Tibial artery (tissue), 4 donors: ENCODE results near the gene CCDC43.
"Not testable (repeated sequence)": the region's sequence is repeated elsewhere in the genome, so short reads cannot be mapped to it uniquely, and the experiment has no call there.

Experiments used
- DNase-seq, 2 donors: peaks; one replicate each; pipeline ENCODE4 v3.0.0-alpha.2; 2019
- H3K27ac ChIP-seq, 2 donors: fragments of 200-600 bp; sonication (generic) in 1 of 2; 1 replicate in 1 of 2; 2 replicates in 1 of 2; pipeline ENCODE4 v1.5.1; 2018 to 2019; ENCODE audit warnings: mild to moderate bottlenecking in 1 of 2
- H3K27me3 ChIP-seq, 2 donors: fragments of 200-600 bp; sonication (generic) in 1 of 2; one replicate each; pipeline versions ENCODE4 v1.5.1 to v1.6.0; 2016 to 2019
- H3K36me3 ChIP-seq, 3 donors: fragments of 200-600 bp; sonication (generic) in 2 of 3; one replicate each; pipeline ENCODE4 v1.5.1; 2016 to 2019; ENCODE audit warnings: mild to moderate bottlenecking in 2 of 3
- H3K4me1 ChIP-seq, 4 donors: fragments of 200-600 bp; sonication (generic) in 2 of 4; 1 replicate in 3 of 4; 2 replicates in 1 of 4; pipeline ENCODE4 v1.5.1; 2016 to 2019
- H3K4me3 ChIP-seq, 2 donors: fragments of 200-600 bp; sonication (generic) in 1 of 2; 1 replicate in 1 of 2; 2 replicates in 1 of 2; pipeline ENCODE4 v1.5.1; 2018 to 2019; ENCODE audit warnings: mild to moderate bottlenecking in 2 of 2
- H3K9me3 ChIP-seq, 3 donors: fragments of 200-600 bp; sonication (generic) in 1 of 3; one replicate each; pipeline ENCODE4 v1.5.1; 2016 to 2019
- intact Hi-C: fragments of 100-400 bp; cut with DNase I; formaldehyde crosslinking; loops from one replicate; pipeline ENCODE4 v1.15.0; 2023; ENCODE audit warnings: low total_unique reads
- TF ChIP-seq, protein P1 (sequence below), 2 experiments: fragments of 200-600 bp in 1 of 2; fragments of 450-650 bp in 1 of 2; IDR thresholded peaks; one replicate each; pipeline ENCODE4 v1.5.1; 2017 to 2019; ENCODE audit warnings: antibody characterized with exemption in 2 of 2, mild to moderate bottlenecking in 1 of 2, moderate library complexity in 1 of 2

The CCDC43 gene, protein sequence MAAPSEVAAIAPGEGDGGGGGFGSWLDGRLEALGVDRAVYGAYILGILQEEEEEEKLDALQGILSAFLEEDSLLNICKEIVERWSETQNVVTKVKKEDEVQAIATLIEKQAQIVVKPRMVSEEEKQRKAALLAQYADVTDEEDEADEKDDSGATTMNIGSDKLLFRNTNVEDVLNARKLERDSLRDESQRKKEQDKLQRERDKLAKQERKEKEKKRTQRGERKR

DNA sequence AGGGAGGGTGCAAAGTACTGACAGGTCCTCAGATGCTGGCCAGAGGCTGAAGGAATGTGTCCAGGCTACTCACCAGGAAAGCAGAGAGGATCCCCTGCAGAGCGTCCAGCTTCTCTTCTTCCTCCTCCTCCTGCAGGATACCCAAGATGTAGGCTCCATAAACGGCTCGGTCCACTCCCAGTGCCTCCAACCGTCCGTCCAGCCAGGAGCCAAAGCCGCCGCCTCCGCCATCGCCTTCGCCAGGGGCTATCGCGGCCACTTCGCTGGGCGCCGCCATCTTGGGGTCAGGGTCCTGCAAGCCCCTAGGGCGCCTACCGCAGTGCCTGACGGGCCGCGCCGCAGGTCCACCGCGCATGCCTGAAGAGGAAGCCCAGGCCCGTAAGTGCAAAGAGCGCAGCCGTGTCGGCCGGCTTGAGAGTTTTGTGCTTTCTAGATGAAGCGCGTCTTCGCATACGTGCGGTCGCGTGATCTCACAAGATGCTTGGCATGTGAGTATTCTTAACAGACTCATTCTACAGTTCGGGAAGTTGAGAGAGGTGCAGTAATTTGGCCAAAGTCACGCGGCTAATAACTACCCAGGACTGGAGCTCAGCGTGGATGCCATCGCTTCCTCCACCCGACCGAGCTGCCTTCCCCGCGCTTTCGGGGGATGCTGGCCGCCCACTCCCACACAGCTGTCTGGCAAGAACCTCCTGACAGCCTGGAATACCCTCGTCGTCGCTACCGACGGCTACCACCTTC, at the start of gene CCDC43:
Gene CCDC43, minus strand, starts transcription at position 300 of the 741 bp plus-strand sequence. Its CDS starts 23 bp downstream, at position 277.
- intact Hi-C loops: no loop called here
- H3K4me3 ChIP-seq: peak within 1 kb of the TSS; percentile 72 to 73
- H3K27ac ChIP-seq: peak within 1 kb of the TSS; percentile 83 to 84
- no peaks in the 10 kb centered on the region for H3K9me3 ChIP-seq
- peak; percentile 86 to 91 for DNase-seq
- TF ChIP-seq, protein P1, sequence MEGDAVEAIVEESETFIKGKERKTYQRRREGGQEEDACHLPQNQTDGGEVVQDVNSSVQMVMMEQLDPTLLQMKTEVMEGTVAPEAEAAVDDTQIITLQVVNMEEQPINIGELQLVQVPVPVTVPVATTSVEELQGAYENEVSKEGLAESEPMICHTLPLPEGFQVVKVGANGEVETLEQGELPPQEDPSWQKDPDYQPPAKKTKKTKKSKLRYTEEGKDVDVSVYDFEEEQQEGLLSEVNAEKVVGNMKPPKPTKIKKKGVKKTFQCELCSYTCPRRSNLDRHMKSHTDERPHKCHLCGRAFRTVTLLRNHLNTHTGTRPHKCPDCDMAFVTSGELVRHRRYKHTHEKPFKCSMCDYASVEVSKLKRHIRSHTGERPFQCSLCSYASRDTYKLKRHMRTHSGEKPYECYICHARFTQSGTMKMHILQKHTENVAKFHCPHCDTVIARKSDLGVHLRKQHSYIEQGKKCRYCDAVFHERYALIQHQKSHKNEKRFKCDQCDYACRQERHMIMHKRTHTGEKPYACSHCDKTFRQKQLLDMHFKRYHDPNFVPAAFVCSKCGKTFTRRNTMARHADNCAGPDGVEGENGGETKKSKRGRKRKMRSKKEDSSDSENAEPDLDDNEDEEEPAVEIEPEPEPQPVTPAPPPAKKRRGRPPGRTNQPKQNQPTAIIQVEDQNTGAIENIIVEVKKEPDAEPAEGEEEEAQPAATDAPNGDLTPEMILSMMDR (IDR thresholded peaks at IDR 0.05): no peak
- no peaks in the 10 kb centered on the region for H3K27me3 ChIP-seq
- peaks cover 0 to under 1% (median 0%) of the 10 kb centered on the region in 3 donors for H3K36me3 ChIP-seq
- H3K4me1 ChIP-seq: peaks cover 0 to 22% (median 17%) of the 10 kb centered on the region in 4 donors

DNA sequence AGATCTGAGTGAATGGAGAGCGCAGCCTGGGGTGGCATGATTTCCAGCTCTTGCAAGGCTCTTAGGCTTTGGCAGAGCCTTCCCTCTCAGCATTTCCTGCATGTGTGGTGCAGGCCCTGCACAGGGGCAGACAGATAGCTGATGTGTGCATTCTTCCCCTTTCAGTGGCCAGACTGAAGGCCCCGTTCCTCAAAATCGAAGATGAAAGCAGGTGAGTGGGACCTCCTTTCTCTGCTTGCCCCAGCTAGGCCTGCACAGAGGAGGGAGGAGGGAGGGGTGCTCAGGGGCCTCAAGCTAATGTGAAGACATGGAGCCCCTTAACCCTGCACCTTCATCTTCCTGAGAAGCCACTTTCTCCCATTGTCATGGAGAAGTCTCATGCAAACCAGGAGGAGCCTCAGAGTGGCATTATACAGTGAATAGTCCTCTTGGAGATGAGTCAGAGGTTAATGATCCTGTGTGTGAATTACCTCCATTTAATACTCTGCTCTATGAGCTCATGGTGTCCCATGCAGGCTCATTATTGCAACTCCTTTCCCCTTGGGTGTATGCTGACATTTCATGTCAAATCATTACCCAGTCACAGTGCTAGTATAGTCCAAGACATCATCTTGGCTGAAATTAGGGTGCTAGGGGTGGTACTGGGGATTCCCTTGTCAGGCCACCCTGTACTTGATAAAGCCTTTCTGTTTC, 48.8 kb upstream of the CCDC43 start:
- Histone ChIP-seq H3K9me3 (no peaks in the 10 kb centered on the region), H3K27ac (no peak overlapping the region), H3K27me3 (no peaks in the 10 kb centered on the region), H3K4me1 (no peaks in the 10 kb centered on the region), H3K36me3 (peaks cover 0 to 25% (median 5%) of the 10 kb centered on the region in 3 donors), H3K4me3 (no peak overlapping the region)
- intact Hi-C loops: no loop called here
- TF ChIP-seq, protein P1 (IDR thresholded peaks at IDR 0.05): no peak
- no peak for DNase-seq

DNA sequence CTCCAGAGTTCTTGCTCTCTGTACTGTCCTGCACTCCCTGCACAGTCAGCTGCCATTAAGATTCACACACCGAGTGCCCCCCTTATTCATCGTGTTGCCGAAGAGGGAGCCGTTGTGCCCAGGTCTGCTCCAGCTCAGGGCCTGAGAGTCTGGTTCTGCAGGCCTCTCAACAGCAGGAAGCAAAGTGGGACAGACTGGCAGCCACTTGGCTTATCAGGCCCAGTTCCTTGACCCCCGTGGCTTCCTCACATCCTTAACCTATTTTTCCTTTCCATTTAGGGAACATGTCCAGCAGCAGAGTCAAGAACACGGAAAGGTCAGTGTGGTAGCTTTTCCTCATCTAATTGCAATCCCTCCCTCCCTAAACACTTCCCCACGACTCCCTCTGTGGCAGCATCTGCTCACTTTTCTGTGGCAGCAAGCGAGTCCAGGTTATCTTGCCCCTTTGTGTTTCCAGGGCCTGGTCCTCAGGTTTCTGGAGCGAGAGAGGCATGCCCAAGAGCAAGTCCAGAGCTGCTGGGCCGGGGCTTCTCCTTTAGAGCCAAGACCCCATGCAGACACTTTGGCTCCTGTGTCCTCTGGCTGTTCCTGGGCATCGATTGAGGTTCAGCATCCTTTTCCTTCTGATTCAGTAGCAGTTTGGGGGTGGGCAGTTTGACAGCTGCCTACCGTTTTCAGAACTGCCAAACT, 47.1 kb upstream of the CCDC43 start:
- no peak for DNase-seq
- Histone ChIP-seq H3K27ac (no peak overlapping the region), H3K36me3 (peaks cover 0 to 26% (median 4%) of the 10 kb centered on the region in 3 donors), H3K9me3 (no peaks in the 10 kb centered on the region), H3K4me1 (no peaks in the 10 kb centered on the region), H3K4me3 (no peak overlapping the region), H3K27me3 (no peaks in the 10 kb centered on the region)
- TF ChIP-seq, protein P1 (IDR thresholded peaks at IDR 0.05): no peak
- intact Hi-C loops: no loop called here

DNA sequence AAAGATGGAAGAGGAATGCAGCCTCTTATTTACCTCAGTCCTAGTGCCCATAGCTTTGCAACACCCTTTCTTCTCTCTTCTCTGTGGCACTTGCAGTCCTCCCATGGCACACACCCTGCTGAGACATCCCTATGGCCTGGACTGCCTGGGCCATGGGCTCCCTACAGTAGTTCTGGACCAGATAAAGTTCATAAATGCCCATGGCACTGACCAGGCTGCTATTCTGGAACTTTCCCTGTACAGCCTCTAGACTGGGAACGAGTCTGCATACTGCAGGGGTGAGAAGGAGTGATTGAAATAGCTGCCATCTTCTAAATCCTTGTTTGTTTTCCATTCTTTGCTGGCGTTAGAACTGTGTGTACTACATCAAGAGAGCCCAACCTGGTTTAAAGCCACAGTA, 44.7 kb upstream of the CCDC43 start:
- Histone ChIP-seq H3K27me3 (no peaks in the 10 kb centered on the region), H3K36me3 (peaks cover 0 to 24% (median 8%) of the 10 kb centered on the region in 3 donors), H3K4me1 (no peaks in the 10 kb centered on the region), H3K4me3 (no peak overlapping the region), H3K27ac (no peak overlapping the region), H3K9me3 (no peaks in the 10 kb centered on the region)
- TF ChIP-seq, protein P1 (IDR thresholded peaks at IDR 0.05): no peak
- DNase-seq: no peak
- intact Hi-C loops: no loop called here

DNA sequence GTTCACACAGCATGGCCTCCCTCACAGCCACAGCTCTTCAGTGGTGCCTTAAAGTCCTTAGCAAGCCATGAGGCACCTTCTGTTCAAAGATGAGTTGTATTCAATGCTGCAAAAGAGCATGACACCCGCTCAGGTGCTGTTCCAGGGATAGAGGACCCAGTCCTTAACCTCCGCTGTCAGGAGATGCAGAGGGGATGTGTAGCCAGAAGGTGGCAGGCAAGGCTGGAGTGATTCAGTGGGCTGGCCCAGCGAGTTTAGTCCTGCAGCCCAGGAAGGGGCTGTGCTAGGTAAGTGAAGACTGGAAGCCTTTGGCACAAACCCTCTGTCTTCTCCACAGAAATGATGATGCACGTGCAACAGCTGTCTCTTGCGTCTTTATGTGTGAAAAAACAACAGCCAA, 44.2 kb upstream of the CCDC43 start:
- intact Hi-C loops: no loop called here
- no peak overlapping the region for H3K4me3 ChIP-seq
- TF ChIP-seq, protein P1 (IDR thresholded peaks at IDR 0.05): no peak
- H3K4me1 ChIP-seq: no peaks in the 10 kb centered on the region
- H3K36me3 ChIP-seq: peaks cover 0 to 23% (median 8%) of the 10 kb centered on the region in 3 donors
- no peaks in the 10 kb centered on the region for H3K9me3 ChIP-seq
- DNase-seq: no peak
- H3K27me3 ChIP-seq: no peaks in the 10 kb centered on the region
- H3K27ac ChIP-seq: no peak overlapping the region

DNA sequence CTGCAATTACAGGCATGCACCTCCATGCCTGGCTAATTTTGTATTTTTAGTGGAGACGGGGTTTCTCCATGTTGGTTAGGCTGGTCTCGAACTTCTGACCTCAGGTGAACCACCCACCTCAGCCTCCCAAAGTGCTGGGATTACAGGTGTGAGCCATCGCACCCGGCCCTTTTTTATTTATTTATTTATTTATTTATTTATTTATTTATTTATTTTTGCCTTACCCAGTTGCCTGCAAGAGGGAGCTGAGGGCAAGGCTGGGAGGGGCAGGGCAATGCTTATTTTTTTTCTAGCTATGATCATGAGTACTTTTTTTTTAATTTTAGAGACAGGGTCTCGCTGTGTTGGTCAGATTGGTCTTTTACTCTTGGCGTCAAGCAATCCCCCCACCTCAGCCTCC, 36.5 kb upstream of the CCDC43 start:
- not testable (repeated sequence) for H3K27me3 ChIP-seq, H3K4me3 ChIP-seq

More for the DNA sequence above, 36.5 kb upstream of the CCDC43 start:
- H3K9me3 ChIP-seq, H3K27ac ChIP-seq, H3K4me1 ChIP-seq, intact Hi-C loops, DNase-seq: not testable (repeated sequence)
- peaks cover 6 to 38% (median 8%) of the 10 kb centered on the region in 3 donors for H3K36me3 ChIP-seq
